Measurements from ENCODE around the gene FKBP4. TPM values are rescaled to one million over a fixed set of nuclear protein-coding genes. Genes with fewer than 3 reads are reported as not detected.

The FKBP4 gene
- total and polyA plus RNA-seq, 2 of the 13 experiments (the other 11 are each of a cell fraction or from before 2014, with no cell fraction given): 25.7 to 66.1 TPM

DNA sequence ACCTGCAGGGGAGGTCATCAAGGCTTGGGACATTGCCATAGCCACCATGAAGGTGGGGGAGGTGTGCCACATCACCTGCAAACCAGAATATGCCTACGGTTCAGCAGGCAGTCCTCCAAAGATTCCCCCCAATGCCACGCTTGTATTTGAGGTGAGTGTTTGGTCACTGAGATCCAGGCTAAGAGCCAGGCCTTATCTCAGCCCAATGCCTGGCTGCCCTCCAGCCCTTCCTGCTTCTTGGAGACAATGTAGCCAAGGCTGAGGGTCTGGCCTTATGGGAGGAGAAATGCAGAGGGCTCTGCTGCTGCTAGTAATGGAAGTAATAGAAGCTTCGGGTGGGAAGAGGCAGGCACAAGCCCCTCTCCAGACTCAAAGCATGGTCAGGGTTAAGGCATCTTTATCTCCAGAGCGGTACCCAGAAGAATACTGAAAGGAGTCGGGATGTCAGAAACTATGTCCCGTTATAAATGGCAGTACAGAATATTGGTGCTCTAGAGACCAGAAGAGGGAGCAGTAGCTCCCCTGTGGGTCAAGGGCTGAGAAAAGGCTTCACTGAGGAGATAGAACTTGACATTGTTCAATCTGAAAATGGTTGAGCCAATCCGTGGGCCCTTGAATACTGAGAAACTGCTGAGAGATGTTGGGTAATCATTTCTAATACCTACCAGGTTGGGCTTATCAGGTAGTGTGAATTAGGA is 3.1 kb downstream of the FKBP4 start:
- WGBS (ENCODE audit: low lambda C conversion rate): 96% methylated on average over 7 of the region's 7 CpGs
- Histone ChIP-seq H3K79me2 (ENCODE audit: insufficient read depth, low read length) (peaks cover 16% of the 10 kb centered on the region), H3K27ac (ENCODE audit: extremely low read length, insufficient read depth, low read length) (no peak overlapping the region), H3K9me3 (ENCODE audit: low read length) (no peaks in the 10 kb centered on the region), H2AFZ (ENCODE audit: low read length) (no peak overlapping the region), H3K4me2 (ENCODE audit: low read depth, low read length) (no peak overlapping the region), H4K20me1 (ENCODE audit: insufficient read depth, low read length) (0 out of 2 replicates have a peak, but pooled peaks cover 4% of the 10 kb centered on the region), H3K9ac (ENCODE audit: insufficient read depth, low read depth, low read length) (no peak overlapping the region), H3K27me3 (ENCODE audit: control insufficient read depth in 1 of 2, insufficient read depth in 2 of 2, low read length in 2 of 2) (no peaks in the 10 kb centered on the region), H3K4me1 (ENCODE audit: insufficient read depth, low read length) (peaks cover 34% of the 10 kb centered on the region), H3K4me3 (replicated peaks in 1 of 3; ENCODE audit: insufficient read depth in 1 of 3, low read depth in 2 of 3, low read length in 3 of 3) (no peak overlapping the region), H3K36me3 (replicated peaks in 1 of 2; ENCODE audit: control insufficient read depth in 1 of 2, insufficient read depth in 2 of 2, low read length in 2 of 2) (peaks cover 36 to 62% of the 10 kb centered on the region in 2 experiments)
- TF ChIP-seq PAF1 (CRISPR knock-in tag; IDR thresholded peaks at IDR 0.05) (no peak), ARNT (IDR thresholded peaks at IDR 0.05) (no peak), HHEX (CRISPR knock-in tag; IDR thresholded peaks at IDR 0.05) (no peak)
- TF ChIP-seq, protein P1, sequence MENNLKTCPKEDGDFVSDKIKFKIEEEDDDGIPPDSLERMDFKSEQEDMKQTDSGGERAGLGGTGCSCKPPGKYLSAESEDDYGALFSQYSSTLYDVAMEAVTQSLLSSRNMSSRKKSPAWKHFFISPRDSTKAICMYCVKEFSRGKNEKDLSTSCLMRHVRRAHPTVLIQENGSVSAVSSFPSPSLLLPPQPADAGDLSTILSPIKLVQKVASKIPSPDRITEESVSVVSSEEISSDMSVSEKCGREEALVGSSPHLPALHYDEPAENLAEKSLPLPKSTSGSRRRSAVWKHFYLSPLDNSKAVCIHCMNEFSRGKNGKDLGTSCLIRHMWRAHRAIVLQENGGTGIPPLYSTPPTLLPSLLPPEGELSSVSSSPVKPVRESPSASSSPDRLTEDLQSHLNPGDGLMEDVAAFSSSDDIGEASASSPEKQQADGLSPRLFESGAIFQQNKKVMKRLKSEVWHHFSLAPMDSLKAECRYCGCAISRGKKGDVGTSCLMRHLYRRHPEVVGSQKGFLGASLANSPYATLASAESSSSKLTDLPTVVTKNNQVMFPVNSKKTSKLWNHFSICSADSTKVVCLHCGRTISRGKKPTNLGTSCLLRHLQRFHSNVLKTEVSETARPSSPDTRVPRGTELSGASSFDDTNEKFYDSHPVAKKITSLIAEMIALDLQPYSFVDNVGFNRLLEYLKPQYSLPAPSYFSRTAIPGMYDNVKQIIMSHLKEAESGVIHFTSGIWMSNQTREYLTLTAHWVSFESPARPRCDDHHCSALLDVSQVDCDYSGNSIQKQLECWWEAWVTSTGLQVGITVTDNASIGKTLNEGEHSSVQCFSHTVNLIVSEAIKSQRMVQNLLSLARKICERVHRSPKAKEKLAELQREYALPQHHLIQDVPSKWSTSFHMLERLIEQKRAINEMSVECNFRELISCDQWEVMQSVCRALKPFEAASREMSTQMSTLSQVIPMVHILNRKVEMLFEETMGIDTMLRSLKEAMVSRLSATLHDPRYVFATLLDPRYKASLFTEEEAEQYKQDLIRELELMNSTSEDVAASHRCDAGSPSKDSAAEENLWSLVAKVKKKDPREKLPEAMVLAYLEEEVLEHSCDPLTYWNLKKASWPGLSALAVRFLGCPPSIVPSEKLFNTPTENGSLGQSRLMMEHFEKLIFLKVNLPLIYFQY (CRISPR knock-in tag; IDR thresholded peaks at IDR 0.05; ENCODE audit: borderline replicate concordance): no peak
- TF ChIP-seq, protein P2, sequence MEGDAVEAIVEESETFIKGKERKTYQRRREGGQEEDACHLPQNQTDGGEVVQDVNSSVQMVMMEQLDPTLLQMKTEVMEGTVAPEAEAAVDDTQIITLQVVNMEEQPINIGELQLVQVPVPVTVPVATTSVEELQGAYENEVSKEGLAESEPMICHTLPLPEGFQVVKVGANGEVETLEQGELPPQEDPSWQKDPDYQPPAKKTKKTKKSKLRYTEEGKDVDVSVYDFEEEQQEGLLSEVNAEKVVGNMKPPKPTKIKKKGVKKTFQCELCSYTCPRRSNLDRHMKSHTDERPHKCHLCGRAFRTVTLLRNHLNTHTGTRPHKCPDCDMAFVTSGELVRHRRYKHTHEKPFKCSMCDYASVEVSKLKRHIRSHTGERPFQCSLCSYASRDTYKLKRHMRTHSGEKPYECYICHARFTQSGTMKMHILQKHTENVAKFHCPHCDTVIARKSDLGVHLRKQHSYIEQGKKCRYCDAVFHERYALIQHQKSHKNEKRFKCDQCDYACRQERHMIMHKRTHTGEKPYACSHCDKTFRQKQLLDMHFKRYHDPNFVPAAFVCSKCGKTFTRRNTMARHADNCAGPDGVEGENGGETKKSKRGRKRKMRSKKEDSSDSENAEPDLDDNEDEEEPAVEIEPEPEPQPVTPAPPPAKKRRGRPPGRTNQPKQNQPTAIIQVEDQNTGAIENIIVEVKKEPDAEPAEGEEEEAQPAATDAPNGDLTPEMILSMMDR (CRISPR knock-in tag; IDR thresholded peaks at IDR 0.05): peak; percentile 18; the same call in 1 of the 2 replicates
- TF ChIP-seq, protein P3, sequence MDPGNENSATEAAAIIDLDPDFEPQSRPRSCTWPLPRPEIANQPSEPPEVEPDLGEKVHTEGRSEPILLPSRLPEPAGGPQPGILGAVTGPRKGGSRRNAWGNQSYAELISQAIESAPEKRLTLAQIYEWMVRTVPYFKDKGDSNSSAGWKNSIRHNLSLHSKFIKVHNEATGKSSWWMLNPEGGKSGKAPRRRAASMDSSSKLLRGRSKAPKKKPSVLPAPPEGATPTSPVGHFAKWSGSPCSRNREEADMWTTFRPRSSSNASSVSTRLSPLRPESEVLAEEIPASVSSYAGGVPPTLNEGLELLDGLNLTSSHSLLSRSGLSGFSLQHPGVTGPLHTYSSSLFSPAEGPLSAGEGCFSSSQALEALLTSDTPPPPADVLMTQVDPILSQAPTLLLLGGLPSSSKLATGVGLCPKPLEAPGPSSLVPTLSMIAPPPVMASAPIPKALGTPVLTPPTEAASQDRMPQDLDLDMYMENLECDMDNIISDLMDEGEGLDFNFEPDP (CRISPR knock-in tag; conservative IDR thresholded peaks at IDR 0.05): 0 out of 2 replicates have a peak, but pooled peaks have one; percentile 44
- DNase-seq (ENCODE audit: low spot score) (no peak), ATAC-seq (no peak), FAIRE-seq (no peak)
- CTCF ChIA-PET (ENCODE audit: low intra/inter-chr PET ratio, low total read pairs): no interaction called here
- POLR2A ChIA-PET: interaction anchor here (1.0 kb wide), 1 partner anchor 15 kb away, joined by 3 read pairs; the partner anchor contains the start of gene ITFG2
- BruUV-seq (replicated peaks): no TSS peak
- intact Hi-C loops (cut with micrococcal nuclease; ENCODE audit: unreplicated experiment) (no loop called here), in situ Hi-C loops (cut with HindIII; ENCODE audit: extremely low pct_ligation_motif_present, low pct_unique_long_range_greater_than_20kb) (no loop called here)

Data from HepG2 (cell line).